Measurements from ENCODE around the gene BLTP3B.

DNA sequence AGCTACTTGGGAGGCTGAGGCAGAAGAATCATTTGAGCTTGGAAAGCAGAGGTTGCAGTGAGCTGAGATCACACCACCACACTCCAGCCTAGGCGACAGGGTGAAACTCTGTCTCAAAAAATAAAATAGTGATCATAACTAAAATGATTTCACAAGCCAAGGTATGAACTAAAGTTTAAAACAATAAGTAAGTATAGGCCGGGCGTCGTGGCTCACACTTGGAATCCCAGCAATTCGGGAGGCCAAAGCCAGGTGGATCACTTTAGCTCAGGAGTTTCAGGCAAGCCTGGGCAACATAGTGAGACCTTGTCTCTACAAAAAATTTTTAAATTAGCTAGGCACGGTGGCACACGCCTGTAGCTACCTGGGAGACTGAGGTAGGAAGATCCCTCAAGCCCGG lies 27.4 kb downstream of the BLTP3B start:
- TF ChIP-seq EZH2phosphoT487 (IDR thresholded peaks at IDR 0.05; ENCODE audit: insufficient read depth, low read depth) (no peak), EZH2 (IDR thresholded peaks at IDR 0.05; ENCODE audit: insufficient read depth, poor library complexity, severe bottlenecking) (no peak)

Data from GM23248 (cell line).